ENCODE data around the gene TARBP2.

The TARBP2 gene

GRCh38 chr12:53500776-53501614 lies at the start of gene TARBP2:
TARBP2 (plus strand) TSS chr12:53501283; CDS start chr12:53501409, 126 bp downstream.
- Mint-ChIP-seq H3K36me3 (peaks cover 7% of the 10 kb centered on the region), H3K27ac (peak within 1 kb of the TSS; percentile 95), H3K4me1 (peaks cover 28% of the 10 kb centered on the region), H3K27me3 (no peaks in the 10 kb centered on the region), H3K9me3 (no peaks in the 10 kb centered on the region), H3K4me3 (peak within 1 kb of the TSS; percentile 91)
- DNase-seq (ENCODE audit: low spot score in 2 of 2) (peak; percentile 93 to 96), ATAC-seq (ENCODE audit: low read depth) (peak; percentile 78)

GRCh38 chr12:53451661-53452158 lies 49.4 kb upstream of the TARBP2 start, which contains the start of gene PCBP2:
PCBP2 (plus strand) TSS chr12:53452102; CDS start chr12:53454801, 2,699 bp downstream.
- Mint-ChIP-seq H3K27ac (peak within 1 kb of the TSS; percentile 94), H3K9me3 (no peaks in the 10 kb centered on the region), H3K4me1 (peaks cover 22% of the 10 kb centered on the region), H3K4me3 (peak within 1 kb of the TSS; percentile 92), H3K27me3 (no peaks in the 10 kb centered on the region), H3K36me3 (peaks cover 19% of the 10 kb centered on the region)
- ATAC-seq (ENCODE audit: low read depth) (peak; percentile 91), DNase-seq (ENCODE audit: low spot score in 2 of 2) (peak; percentile 91 to 96)

- peak overlapping the region; percentile 92 for H3K4me3 Mint-ChIP-seq
- peaks cover 18% of the 10 kb centered on the region for H3K36me3 Mint-ChIP-seq
- H3K27ac Mint-ChIP-seq, result peak overlapping the region; percentile 94
- no peaks in the 10 kb centered on the region for H3K27me3 Mint-ChIP-seq
- no peaks in the 10 kb centered on the region for H3K9me3 Mint-ChIP-seq
- ATAC-seq (ENCODE audit: low read depth), result peak; percentile 39
- DNase-seq (ENCODE audit: low spot score in 2 of 2), result peak; percentile 82
- peaks cover 22% of the 10 kb centered on the region for H3K4me1 Mint-ChIP-seq
These were observed 48.7 kb upstream of the TARBP2 start for GRCh38 chr12:53452159-53453077.

GRCh38 chr12:53453953-53454640 lies 47.0 kb upstream of the TARBP2 start:
- no peaks in the 10 kb centered on the region for H3K27me3 Mint-ChIP-seq
- H3K36me3 Mint-ChIP-seq, result peaks cover 14% of the 10 kb centered on the region
- H3K4me1 Mint-ChIP-seq, result peaks cover 20% of the 10 kb centered on the region
- H3K27ac Mint-ChIP-seq, result no peak overlapping the region
- ATAC-seq (ENCODE audit: low read depth), result no peak
- H3K4me3 Mint-ChIP-seq, result no peak overlapping the region
- H3K9me3 Mint-ChIP-seq, result no peaks in the 10 kb centered on the region
- no peak for DNase-seq (ENCODE audit: low spot score in 2 of 2)

GRCh38 chr12:53454707-53455106 lies 46.4 kb upstream of the TARBP2 start:
- H3K27ac Mint-ChIP-seq, result no peak overlapping the region
- H3K4me1 Mint-ChIP-seq, result peaks cover 21% of the 10 kb centered on the region
- no peaks in the 10 kb centered on the region for H3K27me3 Mint-ChIP-seq
- ATAC-seq (ENCODE audit: low read depth), result no peak
- no peak overlapping the region for H3K4me3 Mint-ChIP-seq
- H3K36me3 Mint-ChIP-seq, result peaks cover 16% of the 10 kb centered on the region
- no peaks in the 10 kb centered on the region for H3K9me3 Mint-ChIP-seq
- DNase-seq (ENCODE audit: low spot score in 2 of 2), result no peak

GRCh38 chr12:53456654-53457366 lies 44.3 kb upstream of the TARBP2 start:
- DNase-seq (ENCODE audit: low spot score in 2 of 2) (no peak), ATAC-seq (ENCODE audit: low read depth) (no peak)
- H3K9me3 Mint-ChIP-seq, result no peaks in the 10 kb centered on the region
- H3K27me3 Mint-ChIP-seq, result no peaks in the 10 kb centered on the region
- no peak overlapping the region for H3K4me3 Mint-ChIP-seq
- peaks cover 23% of the 10 kb centered on the region for H3K4me1 Mint-ChIP-seq
- H3K27ac Mint-ChIP-seq, result no peak overlapping the region
- peaks cover 29% of the 10 kb centered on the region for H3K36me3 Mint-ChIP-seq

GRCh38 chr12:53459097-53459496 lies 42.0 kb upstream of the TARBP2 start:
- H3K27ac Mint-ChIP-seq, result no peak overlapping the region
- H3K9me3 Mint-ChIP-seq, result no peaks in the 10 kb centered on the region
- H3K4me1 Mint-ChIP-seq, result peaks cover 15% of the 10 kb centered on the region
- no peaks in the 10 kb centered on the region for H3K27me3 Mint-ChIP-seq
- H3K36me3 Mint-ChIP-seq, result peaks cover 36% of the 10 kb centered on the region
- no peak overlapping the region for H3K4me3 Mint-ChIP-seq
- ATAC-seq (ENCODE audit: low read depth) (no peak), DNase-seq (ENCODE audit: low spot score in 2 of 2) (no peak)

GRCh38 chr12:53461059-53461458 lies 40.0 kb upstream of the TARBP2 start:
- peaks cover 12% of the 10 kb centered on the region for H3K4me1 Mint-ChIP-seq

GRCh38 chr12:53461591-53461990 lies 39.5 kb upstream of the TARBP2 start:
- Mint-ChIP-seq H3K4me1 (peaks cover 13% of the 10 kb centered on the region), H3K4me3 (no peak overlapping the region), H3K27ac (no peak overlapping the region), H3K9me3 (no peaks in the 10 kb centered on the region), H3K27me3 (no peaks in the 10 kb centered on the region), H3K36me3 (peaks cover 42% of the 10 kb centered on the region)
- ATAC-seq (ENCODE audit: low read depth), result no peak
- no peak for DNase-seq (ENCODE audit: low spot score in 2 of 2)

More at GRCh38 chr12:53461059-53461458, 40.0 kb upstream of the TARBP2 start:
- DNase-seq (ENCODE audit: low spot score in 2 of 2), result no peak
- no peaks in the 10 kb centered on the region for H3K27me3 Mint-ChIP-seq
- H3K4me3 Mint-ChIP-seq, result no peak overlapping the region
- peaks cover 38% of the 10 kb centered on the region for H3K36me3 Mint-ChIP-seq
- no peaks in the 10 kb centered on the region for H3K9me3 Mint-ChIP-seq
- H3K27ac Mint-ChIP-seq, result peak overlapping the region; percentile 35
- no peak for ATAC-seq (ENCODE audit: low read depth)

- ATAC-seq (ENCODE audit: low read depth), result no peak
- Mint-ChIP-seq H3K36me3 (peaks cover 49% of the 10 kb centered on the region), H3K4me3 (no peak overlapping the region), H3K27ac (no peak overlapping the region), H3K27me3 (no peaks in the 10 kb centered on the region), H3K4me1 (peaks cover 18% of the 10 kb centered on the region), H3K9me3 (no peaks in the 10 kb centered on the region)
- no peak for DNase-seq (ENCODE audit: low spot score in 2 of 2)
These were observed 38.1 kb upstream of the TARBP2 start for GRCh38 chr12:53462935-53463334.

- Mint-ChIP-seq H3K27ac (peak overlapping the region; percentile 40), H3K36me3 (peaks cover 52% of the 10 kb centered on the region), H3K9me3 (no peaks in the 10 kb centered on the region), H3K4me1 (peaks cover 18% of the 10 kb centered on the region), H3K4me3 (no peak overlapping the region), H3K27me3 (no peaks in the 10 kb centered on the region)
- DNase-seq (ENCODE audit: low spot score in 2 of 2), result no peak
- no peak for ATAC-seq (ENCODE audit: low read depth)
These were observed 37.1 kb upstream of the TARBP2 start for GRCh38 chr12:53463802-53464560.

GRCh38 chr12:53464685-53465418 lies 36.2 kb upstream of the TARBP2 start:
- H3K27me3 Mint-ChIP-seq, result no peaks in the 10 kb centered on the region
- H3K9me3 Mint-ChIP-seq, result no peaks in the 10 kb centered on the region
- H3K4me3 Mint-ChIP-seq, result no peak overlapping the region
- H3K4me1 Mint-ChIP-seq, result peaks cover 16% of the 10 kb centered on the region
- no peak overlapping the region for H3K27ac Mint-ChIP-seq
- ATAC-seq (ENCODE audit: low read depth) (no peak), DNase-seq (ENCODE audit: low spot score in 2 of 2) (no peak)
- H3K36me3 Mint-ChIP-seq, result peaks cover 50% of the 10 kb centered on the region
